Measurements from ENCODE around the gene SIGLEC12. TPM values are rescaled to one million over a fixed set of nuclear protein-coding genes. Genes with fewer than 3 reads are reported as not detected.

Gene SIGLEC12
- total and polyA plus RNA-seq, 9 of the 15 experiments (the other 6 are each of a cell fraction or from before 2014, with no cell fraction given): 0.08 to 1.3 (median 0.54) TPM

DNA sequence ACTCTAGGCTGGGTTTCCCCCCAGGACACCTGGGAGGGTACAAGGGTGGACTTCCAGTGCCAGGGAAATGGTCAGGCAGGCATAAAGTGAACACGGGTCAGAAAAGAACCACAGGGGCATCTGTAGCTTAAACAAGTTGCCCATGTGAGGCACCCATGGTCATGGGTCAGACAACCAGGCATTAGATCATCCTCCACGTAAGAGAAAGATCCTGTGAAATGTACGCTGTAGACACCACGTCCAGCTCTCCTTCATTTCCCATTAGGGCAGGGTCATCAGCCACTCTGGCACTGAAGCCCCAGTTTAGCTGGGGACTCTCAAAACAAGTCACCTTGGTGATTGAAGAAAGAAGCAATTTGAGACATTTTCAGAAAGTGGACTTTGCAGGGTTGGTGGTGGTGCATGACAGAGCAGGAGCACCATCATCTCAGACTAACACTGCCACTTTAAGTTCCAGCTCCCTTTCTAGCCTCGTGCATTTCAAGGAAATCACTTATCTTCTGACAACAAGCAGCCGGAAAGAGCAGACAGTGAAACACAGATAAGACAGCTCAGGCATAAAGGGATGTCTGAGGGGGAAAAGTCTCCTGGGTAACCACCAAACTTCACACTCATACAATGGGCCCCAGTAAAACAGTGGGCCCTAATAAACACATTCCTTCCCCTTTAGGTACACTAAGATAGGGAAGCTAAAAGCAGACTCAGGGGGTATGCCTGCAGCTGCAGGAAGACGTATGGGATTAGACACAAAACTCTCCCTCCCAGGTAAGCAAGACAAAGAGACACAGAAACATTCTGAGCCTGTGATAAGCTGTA, 46.0 kb upstream of the SIGLEC12 start (continued):
- TF ChIP-seq, protein P1, sequence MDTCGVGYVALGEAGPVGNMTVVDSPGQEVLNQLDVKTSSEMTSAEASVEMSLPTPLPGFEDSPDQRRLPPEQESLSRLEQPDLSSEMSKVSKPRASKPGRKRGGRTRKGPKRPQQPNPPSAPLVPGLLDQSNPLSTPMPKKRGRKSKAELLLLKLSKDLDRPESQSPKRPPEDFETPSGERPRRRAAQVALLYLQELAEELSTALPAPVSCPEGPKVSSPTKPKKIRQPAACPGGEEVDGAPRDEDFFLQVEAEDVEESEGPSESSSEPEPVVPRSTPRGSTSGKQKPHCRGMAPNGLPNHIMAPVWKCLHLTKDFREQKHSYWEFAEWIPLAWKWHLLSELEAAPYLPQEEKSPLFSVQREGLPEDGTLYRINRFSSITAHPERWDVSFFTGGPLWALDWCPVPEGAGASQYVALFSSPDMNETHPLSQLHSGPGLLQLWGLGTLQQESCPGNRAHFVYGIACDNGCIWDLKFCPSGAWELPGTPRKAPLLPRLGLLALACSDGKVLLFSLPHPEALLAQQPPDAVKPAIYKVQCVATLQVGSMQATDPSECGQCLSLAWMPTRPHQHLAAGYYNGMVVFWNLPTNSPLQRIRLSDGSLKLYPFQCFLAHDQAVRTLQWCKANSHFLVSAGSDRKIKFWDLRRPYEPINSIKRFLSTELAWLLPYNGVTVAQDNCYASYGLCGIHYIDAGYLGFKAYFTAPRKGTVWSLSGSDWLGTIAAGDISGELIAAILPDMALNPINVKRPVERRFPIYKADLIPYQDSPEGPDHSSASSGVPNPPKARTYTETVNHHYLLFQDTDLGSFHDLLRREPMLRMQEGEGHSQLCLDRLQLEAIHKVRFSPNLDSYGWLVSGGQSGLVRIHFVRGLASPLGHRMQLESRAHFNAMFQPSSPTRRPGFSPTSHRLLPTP (IDR thresholded peaks at IDR 0.05; ENCODE audit: borderline replicate concordance, extremely low read depth, insufficient read length): no peak
- TF ChIP-seq CBFA2T3 (IDR thresholded peaks at IDR 0.05) (peak; percentile 99), RBM14 (IDR thresholded peaks at IDR 0.05; ENCODE audit: borderline replicate concordance, insufficient read depth, low read depth, low read length) (no peak), PTBP1 (IDR thresholded peaks at IDR 0.05; ENCODE audit: low read depth, low read length) (no peak), ZFP36 (IDR thresholded peaks at IDR 0.05; ENCODE audit: low read depth, low read length, partially characterized antibody) (no peak), RBM39 (optimal IDR thresholded peaks at IDR 0.05; ENCODE audit: low read depth, low read length) (no peak), ZNF24 (IDR thresholded peaks at IDR 0.05) (peak; percentile 37; the same call in 1 of the 2 replicates), CAMTA2 (CRISPR knock-in tag; conservative IDR thresholded peaks at IDR 0.05) (no peak), EWSR1 (IDR thresholded peaks at IDR 0.05; ENCODE audit: borderline replicate concordance, low read depth, partially characterized antibody) (no peak), ZBTB7A (IDR thresholded peaks at IDR 0.05; ENCODE audit: borderline replicate concordance, control insufficient read depth, low read depth, low read length) (no peak), TOE1 (IDR thresholded peaks at IDR 0.05; ENCODE audit: borderline replicate concordance) (peak; percentile 89), TOE1 (CRISPR knock-in tag; IDR thresholded peaks at IDR 0.05; ENCODE audit: borderline replicate concordance, low read depth) (no peak), SIN3A (IDR thresholded peaks at IDR 0.05; ENCODE audit: borderline replicate concordance in 2 of 2, control insufficient read depth in 1 of 2, low read depth in 2 of 2, low read length in 2 of 2) (no peak), FOXJ2 (tag; IDR thresholded peaks at IDR 0.05) (peak; percentile 96), KLF16 (IDR thresholded peaks at IDR 0.05) (peak; percentile 96), LEF1 (IDR thresholded peaks at IDR 0.05) (peak; percentile 98), NCOA1 (IDR thresholded peaks at IDR 0.05; ENCODE audit: low read depth) (peak; percentile 92), ZNF239 (CRISPR knock-in tag; IDR thresholded peaks at IDR 0.05) (no peak), SMARCA5 (IDR thresholded peaks at IDR 0.05) (0 out of 2 replicates have a peak, but pooled peaks have one; percentile 65), CHCHD3 (CRISPR knock-in tag; IDR thresholded peaks at IDR 0.05) (peak; percentile 57; the same call in 1 of the 2 replicates)
- TF ChIP-seq, protein P2, sequence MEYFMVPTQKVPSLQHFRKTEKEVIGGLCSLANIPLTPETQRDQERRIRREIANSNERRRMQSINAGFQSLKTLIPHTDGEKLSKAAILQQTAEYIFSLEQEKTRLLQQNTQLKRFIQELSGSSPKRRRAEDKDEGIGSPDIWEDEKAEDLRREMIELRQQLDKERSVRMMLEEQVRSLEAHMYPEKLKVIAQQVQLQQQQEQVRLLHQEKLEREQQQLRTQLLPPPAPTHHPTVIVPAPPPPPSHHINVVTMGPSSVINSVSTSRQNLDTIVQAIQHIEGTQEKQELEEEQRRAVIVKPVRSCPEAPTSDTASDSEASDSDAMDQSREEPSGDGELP (CRISPR knock-in tag; IDR thresholded peaks at IDR 0.05; ENCODE audit: borderline replicate concordance): no peak
- TF ChIP-seq, protein P3, sequence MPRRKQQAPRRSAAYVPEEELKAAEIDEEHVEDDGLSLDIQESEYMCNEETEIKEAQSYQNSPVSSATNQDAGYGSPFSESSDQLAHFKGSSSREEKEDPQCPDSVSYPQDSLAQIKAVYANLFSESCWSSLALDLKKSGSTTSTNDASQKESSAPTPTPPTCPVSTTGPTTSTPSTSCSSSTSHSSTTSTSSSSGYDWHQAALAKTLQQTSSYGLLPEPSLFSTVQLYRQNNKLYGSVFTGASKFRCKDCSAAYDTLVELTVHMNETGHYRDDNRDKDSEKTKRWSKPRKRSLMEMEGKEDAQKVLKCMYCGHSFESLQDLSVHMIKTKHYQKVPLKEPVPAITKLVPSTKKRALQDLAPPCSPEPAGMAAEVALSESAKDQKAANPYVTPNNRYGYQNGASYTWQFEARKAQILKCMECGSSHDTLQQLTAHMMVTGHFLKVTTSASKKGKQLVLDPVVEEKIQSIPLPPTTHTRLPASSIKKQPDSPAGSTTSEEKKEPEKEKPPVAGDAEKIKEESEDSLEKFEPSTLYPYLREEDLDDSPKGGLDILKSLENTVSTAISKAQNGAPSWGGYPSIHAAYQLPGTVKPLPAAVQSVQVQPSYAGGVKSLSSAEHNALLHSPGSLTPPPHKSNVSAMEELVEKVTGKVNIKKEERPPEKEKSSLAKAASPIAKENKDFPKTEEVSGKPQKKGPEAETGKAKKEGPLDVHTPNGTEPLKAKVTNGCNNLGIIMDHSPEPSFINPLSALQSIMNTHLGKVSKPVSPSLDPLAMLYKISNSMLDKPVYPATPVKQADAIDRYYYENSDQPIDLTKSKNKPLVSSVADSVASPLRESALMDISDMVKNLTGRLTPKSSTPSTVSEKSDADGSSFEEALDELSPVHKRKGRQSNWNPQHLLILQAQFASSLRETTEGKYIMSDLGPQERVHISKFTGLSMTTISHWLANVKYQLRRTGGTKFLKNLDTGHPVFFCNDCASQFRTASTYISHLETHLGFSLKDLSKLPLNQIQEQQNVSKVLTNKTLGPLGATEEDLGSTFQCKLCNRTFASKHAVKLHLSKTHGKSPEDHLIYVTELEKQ (CRISPR knock-in tag; IDR thresholded peaks at IDR 0.05): no peak

All from K562 (cell line).